GM12891 (cell line): Measurements from ENCODE around the gene BCL2.

ENCODE experiments used
- DNase-seq: peaks from one replicate; pipeline ENCODE4 v3.0.0; 2011; ENCODE audit warnings: low spot score; ENCODE audit not compliant: insufficient read length
- FAIRE-seq: peaks from 2 replicates; lab custom pipeline; 2011; peaks lifted over from hg19 to GRCh38; lab: Jason Lieb, UNC
- PAX5 ChIP-seq: IDR thresholded peaks from 2 replicates; pipeline ENCODE4 v1.6.1; 2011; ENCODE audit warnings: low read length, moderate library complexity, mild to moderate bottlenecking; ENCODE audit not compliant: insufficient read depth, severe bottlenecking
- POLR2A ChIP-seq: IDR thresholded peaks from 2 replicates; pipeline ENCODE4 v1.6.1; 2011; ENCODE audit warnings: low read depth, low read length, control low read depth
- POLR2AphosphoS5 ChIP-seq: IDR thresholded peaks from 2 replicates; pipeline ENCODE4 v1.6.1; 2011; ENCODE audit warnings: low read depth, low read length, control low read depth
- POU2F2 ChIP-seq: IDR thresholded peaks from 2 replicates; pipeline ENCODE4 v1.6.1; 2011; ENCODE audit warnings: low read depth, mild to moderate bottlenecking, control low read depth, low read length, moderate library complexity
- SPI1 ChIP-seq: IDR thresholded peaks from 2 replicates; pipeline ENCODE4 v1.6.1; 2011; ENCODE audit warnings: low read depth, low read length, control low read depth
- TAF1 ChIP-seq: IDR thresholded peaks from 2 replicates; pipeline ENCODE4 v1.6.1; 2011; ENCODE audit warnings: low read depth, low read length, control low read depth

BCL2 gene

DNA sequence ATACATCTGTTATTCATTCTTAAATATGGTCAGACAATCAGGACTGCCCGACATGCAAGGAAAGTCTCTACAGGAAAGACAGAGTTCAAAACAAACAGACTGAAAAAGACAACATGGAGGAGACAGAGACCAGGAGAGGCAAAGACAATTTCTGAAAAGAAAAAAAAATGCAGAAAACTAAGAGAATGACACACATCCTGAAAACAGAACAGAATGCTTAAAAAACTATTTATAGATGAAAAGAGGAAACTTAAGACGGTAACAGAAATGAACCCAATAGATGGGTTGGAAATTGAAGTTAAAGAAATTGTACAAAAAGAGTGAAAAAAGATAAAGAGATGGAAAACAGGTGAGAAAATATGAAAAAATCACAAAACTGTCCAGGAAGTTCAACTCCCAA lies 95.7 kb downstream of the BCL2 start:
- no peak for TF ChIP-seq POLR2A
- TF ChIP-seq POU2F2 = no peak
- TF ChIP-seq POLR2AphosphoS5 = no peak
- no peak for DNase-seq
- FAIRE-seq = peak; percentile 75

DNA sequence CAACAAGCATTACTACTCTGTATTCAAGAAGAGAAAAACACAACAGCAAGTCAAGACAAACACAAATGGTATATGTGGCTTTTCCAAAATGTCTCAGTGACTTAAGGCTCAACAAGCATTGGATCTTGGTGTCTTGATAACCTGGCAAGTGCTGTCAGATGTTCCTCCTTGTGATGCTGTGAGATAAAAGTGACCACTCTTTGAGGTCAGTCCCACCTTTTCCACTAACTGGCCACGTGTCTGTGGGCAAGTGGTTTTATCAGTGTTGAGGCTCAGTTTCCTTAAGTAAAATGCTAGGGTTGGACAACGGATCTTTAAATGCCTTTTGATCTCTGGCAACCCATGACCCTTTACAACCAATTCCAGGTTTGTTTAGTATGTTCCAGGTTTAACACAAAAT lies 98.7 kb downstream of the BCL2 start:
- DNase-seq = no peak
- peak; percentile 47 for FAIRE-seq
- TF ChIP-seq POU2F2 (no peak), TAF1 (no peak), POLR2AphosphoS5 (no peak), PAX5 (no peak), POLR2A (no peak), SPI1 (no peak)

DNA sequence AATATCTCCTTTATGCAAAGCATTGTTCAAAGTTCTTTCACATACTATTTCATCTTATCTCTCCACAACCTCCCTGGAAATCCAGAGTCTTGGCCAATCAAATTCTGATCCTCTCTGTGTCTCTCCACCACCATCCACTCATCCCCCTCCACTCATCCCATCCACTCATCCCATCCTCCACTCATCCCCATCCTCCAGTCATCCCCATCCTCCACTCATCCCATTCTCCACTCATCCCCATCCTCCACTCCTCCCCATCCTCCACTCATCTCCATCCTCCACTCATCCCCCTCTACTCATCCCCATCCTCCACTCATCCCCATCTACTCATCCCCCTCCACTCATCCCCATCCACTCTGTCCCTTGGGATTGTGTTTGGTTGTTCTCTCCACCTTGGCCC lies 101.1 kb downstream of the BCL2 start:
- TF ChIP-seq POU2F2 (no peak), POLR2AphosphoS5 (no peak), POLR2A (no peak), PAX5 (no peak), SPI1 (no peak), TAF1 (no peak)
- FAIRE-seq = peak; percentile 96
- no peak for DNase-seq

DNA sequence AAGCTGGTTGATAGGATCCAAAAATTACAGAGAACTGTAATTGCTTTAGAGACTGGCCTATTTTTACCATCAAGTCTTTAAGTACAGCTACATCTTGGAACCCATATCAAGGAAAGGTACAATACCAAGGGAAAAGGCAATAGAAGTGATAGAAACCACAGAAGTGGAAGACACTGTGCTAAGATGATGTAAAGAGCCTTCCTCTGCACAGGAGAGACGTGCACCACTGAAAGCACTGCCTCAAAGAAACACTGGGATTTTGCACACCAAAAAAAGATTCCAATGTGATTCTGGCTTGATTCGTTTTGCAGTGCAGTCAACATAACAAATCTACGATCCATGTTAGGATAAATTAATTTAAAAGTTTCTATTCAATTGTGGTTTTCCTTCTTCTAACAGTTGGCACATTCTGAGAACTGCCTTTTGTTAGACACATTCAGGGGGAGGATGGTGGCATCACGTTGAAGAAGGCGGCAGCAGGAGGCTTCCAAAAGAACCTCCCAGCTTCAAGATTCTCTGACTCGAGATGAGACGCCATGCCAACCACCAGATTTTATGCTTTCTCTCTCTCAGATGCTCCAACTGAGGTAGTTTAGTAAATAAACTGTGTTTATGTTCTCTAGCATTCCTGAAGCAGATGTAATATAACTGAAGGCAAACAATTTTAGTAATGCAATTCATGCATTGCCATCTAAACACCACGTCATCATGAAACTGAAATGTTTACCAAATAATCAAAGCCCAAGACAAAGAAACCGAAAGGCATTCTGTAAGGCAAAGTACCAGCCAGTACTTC lies 102.9 kb downstream of the BCL2 start:
- TF ChIP-seq POLR2A = no peak
- no peak for TF ChIP-seq POU2F2
- TF ChIP-seq POLR2AphosphoS5 = no peak
- TF ChIP-seq SPI1 = no peak
- no peak for TF ChIP-seq TAF1
- no peak for TF ChIP-seq PAX5
- FAIRE-seq (peak; percentile 86), DNase-seq (no peak)

DNA sequence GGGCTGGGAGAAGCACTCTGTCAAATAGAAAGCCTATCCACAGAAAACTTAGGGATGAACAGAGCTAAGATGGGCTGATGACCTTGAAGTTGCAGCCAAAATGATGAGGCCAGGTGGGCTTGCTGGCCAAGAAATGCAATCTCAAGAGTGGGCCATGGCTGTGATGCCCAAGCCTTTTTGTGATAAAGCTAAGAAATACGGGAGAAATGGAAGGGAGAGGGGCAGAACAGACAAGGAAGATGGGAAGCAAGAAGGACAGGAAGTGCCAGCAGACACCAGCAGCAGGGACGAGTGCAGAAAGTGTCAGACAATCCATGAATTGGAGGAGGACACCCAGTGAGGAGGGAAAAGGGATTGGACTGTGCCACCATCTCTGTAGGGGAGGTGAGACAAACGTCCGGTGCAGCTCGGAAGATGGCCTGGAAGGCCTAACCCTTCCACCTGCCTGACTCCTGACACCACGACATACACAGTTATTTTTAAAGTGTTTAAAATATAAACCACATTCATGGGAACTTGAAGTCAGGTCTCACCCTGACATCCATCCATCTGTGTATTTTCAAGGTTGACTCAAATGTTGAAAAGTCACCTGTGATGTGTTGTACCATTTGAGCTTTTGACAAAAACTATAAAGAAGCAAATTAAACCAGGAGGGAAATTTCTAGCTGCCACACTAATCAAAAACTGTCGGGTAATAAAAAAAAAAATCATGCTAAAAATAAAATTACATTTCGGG lies 105.5 kb downstream of the BCL2 start:
- TF ChIP-seq PAX5 (no peak), POU2F2 (no peak), TAF1 (no peak), SPI1 (no peak), POLR2AphosphoS5 (no peak), POLR2A (no peak)
- DNase-seq (no peak), FAIRE-seq (peak; percentile 23)

DNA sequence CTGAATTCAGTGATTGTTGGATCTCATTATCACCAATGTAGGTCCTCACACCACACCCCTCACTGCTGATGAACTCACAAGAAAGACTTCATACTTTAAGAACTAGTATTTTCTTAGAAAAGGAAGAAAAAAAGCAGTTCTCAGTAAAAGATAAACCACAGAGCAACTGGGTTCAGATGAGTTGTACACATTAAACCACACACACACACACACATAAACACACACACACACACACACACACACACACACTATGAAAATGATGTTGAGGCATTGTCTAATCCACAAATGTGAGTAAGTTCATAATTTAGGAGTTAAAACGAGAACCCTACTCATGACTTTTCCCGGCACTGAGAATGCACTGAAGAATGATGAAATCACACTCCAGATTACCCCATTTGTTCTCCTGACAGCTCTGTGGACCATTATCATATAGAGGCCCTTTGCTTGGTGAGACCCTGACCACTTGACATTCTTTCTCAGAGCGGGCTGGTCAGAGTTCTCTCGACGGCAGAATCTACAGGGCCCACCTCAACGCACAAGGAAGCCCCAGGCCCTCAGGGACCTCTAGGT lies 106.2 kb downstream of the BCL2 start:
- DNase-seq = no peak

DNA sequence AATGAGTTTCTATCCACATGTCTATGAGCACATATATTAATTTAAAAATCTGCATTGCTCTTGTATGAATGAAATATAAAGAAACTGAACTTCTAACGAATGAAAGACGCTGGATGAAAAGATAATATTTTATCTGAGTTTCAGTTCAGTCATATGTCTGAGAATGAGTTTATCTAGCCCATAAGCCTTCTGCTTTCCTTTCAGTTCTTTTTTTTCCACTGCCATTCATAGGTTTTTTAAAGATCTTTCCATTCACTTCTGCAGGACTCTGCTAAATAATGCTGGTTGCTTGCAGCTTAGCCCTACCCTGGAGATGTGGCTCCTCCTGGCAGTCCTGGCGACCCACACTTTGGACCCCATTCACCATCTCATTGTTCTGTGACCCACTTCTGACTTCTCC lies 109.0 kb downstream of the BCL2 start:
- DNase-seq = no peak
- TF ChIP-seq SPI1 = peak; percentile 50
- no peak for TF ChIP-seq POLR2A
- peak; percentile 5 for FAIRE-seq

More for the DNA sequence above, 106.2 kb downstream of the BCL2 start:
- TF ChIP-seq TAF1 (no peak), POLR2AphosphoS5 (no peak), POLR2A (no peak), POU2F2 (no peak), PAX5 (no peak), SPI1 (no peak)
- FAIRE-seq = peak; percentile 85

DNA sequence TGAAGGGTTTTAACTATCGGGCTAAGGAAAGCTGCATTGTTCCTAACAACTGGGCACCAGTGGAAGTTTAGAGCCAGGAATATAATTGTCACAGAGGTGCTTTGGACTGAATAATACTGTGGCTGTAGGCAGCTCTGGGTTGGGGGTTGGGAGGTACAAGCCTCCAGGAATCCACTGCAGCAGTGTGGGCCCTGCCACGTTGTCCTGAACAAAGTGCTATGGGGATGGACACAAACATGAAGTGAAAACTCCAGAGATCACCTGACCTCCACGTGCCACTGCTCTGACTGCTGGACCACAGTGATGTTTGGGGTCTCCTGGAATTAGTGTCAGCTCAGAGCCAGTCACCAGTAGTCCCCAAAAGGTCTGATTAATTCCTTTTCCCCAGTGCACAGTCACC lies 110.9 kb downstream of the BCL2 start:
- no peak for TF ChIP-seq TAF1
- no peak for TF ChIP-seq POU2F2
- TF ChIP-seq POLR2AphosphoS5 = no peak
- TF ChIP-seq POLR2A = no peak
- no peak for TF ChIP-seq SPI1
- no peak for TF ChIP-seq PAX5
- FAIRE-seq = peak; percentile 85
- DNase-seq = no peak

DNA sequence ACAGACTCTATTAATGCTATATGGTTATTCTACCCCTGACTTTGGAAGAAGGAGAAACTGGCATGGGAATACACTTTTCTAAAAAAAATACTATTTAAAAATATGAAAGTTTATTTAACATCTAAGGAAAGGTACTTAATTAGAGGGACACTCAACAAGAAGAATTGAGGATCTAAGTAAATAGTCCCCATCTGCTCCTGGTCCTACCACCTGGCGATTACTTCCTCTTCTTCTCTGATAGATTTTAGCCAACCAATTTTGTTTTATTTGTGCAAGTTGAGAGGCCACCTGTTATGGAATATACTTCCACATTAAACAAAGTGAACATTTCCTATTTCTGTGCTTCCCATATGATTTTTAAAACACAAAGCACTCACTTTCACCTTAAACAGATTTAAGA lies 111.7 kb downstream of the BCL2 start:
- no peak for TF ChIP-seq PAX5
- no peak for TF ChIP-seq TAF1
- no peak for TF ChIP-seq SPI1
- FAIRE-seq = peak; percentile 63
- no peak for DNase-seq
